Measurements from ENCODE around the gene IFT22. TPM values are rescaled to one million over a fixed set of nuclear protein-coding genes. Genes with fewer than 3 reads are reported as not detected.

The IFT22 gene
- polyA plus RNA-seq, 3 donors: 0.59 to 1.5 (median 0.87) TPM

Small RNAs within 50 kb of the gene (small RNA-seq; reads per million reads assigned to genes)
- gene RNU6-1104P (ENCODE audit: insufficient read length, low read depth): not detected

Other genes with a start within 250 kb of the IFT22 start
- 1 to 10 TPM in 2 of 3 donors, under 1 TPM in 1; 0.66 to 9.4 (median 1.2) TPM for gene TRIM56, start 236.3 kb downstream of the IFT22 start, polyA plus RNA-seq
- under 1 TPM; 0.07 to 0.21 (median 0.16) TPM for gene SERPINE1, start 194.7 kb downstream of the IFT22 start, polyA plus RNA-seq
- gene AP1S1, start 167.3 kb downstream of the IFT22 start, polyA plus RNA-seq: 10 to 100 TPM; 10.1 to 21.3 (median 10.9) TPM
- not detected for gene VGF, start 156.2 kb downstream of the IFT22 start, polyA plus RNA-seq
- not detected for gene NAT16, start 141.5 kb downstream of the IFT22 start, polyA plus RNA-seq
- not detected for gene MOGAT3, start 120.8 kb downstream of the IFT22 start, polyA plus RNA-seq
- gene PLOD3, start 104.2 kb downstream of the IFT22 start, polyA plus RNA-seq: 10 to 100 TPM; 26.9 to 70.1 (median 28.1) TPM
- gene ZNHIT1, start 103.6 kb downstream of the IFT22 start, polyA plus RNA-seq: 100 to 1,000 TPM in 1 of 3 donors, 10 to 100 TPM in 2; 29.3 to 109 (median 74.9) TPM
- gene CLDN15, start 84.0 kb downstream of the IFT22 start, polyA plus RNA-seq: 10 to 100 TPM in 1 of 3 donors, not detected in 2; 19.3 TPM
- gene FIS1, start 76.7 kb downstream of the IFT22 start, polyA plus RNA-seq: 100 to 1,000 TPM; 152 to 198 (median 195) TPM
- gene COL26A1, start 41.1 kb upstream of the IFT22 start, polyA plus RNA-seq: not detected